Mesenchymal stem cell (in vitro differentiated cells and primary cell): ENCODE results near the gene CDK11A.

Experiments used
- DNase-seq: peaks from one replicate; pipeline ENCODE4 v3.0.0-alpha.2; 2013
- H2AFZ ChIP-seq: one replicate; pipeline ENCODE4 v1.6.1; 2013; ENCODE audit warnings: low read depth, mild to moderate bottlenecking, control low read depth, inconsistent platforms, low read length, moderate library complexity
- H2AK5ac ChIP-seq: 2 replicates; pipeline ENCODE4 v1.6.1; 2013; ENCODE audit warnings: low read length, moderate library complexity, mild to moderate bottlenecking, inconsistent platforms; ENCODE audit not compliant: severe bottlenecking
- H2BK120ac ChIP-seq: one replicate; pipeline ENCODE4 v1.6.1; 2013; ENCODE audit warnings: low read depth, mild to moderate bottlenecking, inconsistent platforms, low read length, moderate library complexity
- H2BK12ac ChIP-seq, 2 experiments: one replicate each; pipeline ENCODE4 v1.6.1; 2013; ENCODE audit warnings: inconsistent platforms in 2 of 2, low read length in 2 of 2, mild to moderate bottlenecking in 2 of 2, moderate library complexity in 2 of 2, control low read depth in 1 of 2
- H2BK15ac ChIP-seq: one replicate; pipeline ENCODE4 v1.6.1; 2013; ENCODE audit warnings: mild to moderate bottlenecking, low read depth, inconsistent platforms; ENCODE audit not compliant: poor library complexity, severe bottlenecking
- H2BK5ac ChIP-seq: 2 replicates; pipeline ENCODE4 v1.6.1; 2013; ENCODE audit warnings: low read depth, mild to moderate bottlenecking, low read length, control low read depth, inconsistent platforms; ENCODE audit not compliant: poor library complexity, severe bottlenecking
- H3K14ac ChIP-seq, 2 experiments: one replicate each; pipeline ENCODE4 v1.6.1; 2013; ENCODE audit warnings: inconsistent platforms in 2 of 2, low read length in 2 of 2, control low read depth in 1 of 2, mild to moderate bottlenecking in 1 of 2, moderate library complexity in 1 of 2
- H3K18ac ChIP-seq, 2 experiments: one replicate each; pipeline ENCODE4 v1.6.1; 2013; ENCODE audit warnings: inconsistent platforms in 2 of 2, low read length in 2 of 2, control low read depth in 1 of 2, low read depth in 1 of 2, mild to moderate bottlenecking in 1 of 2
- H3K23ac ChIP-seq, 2 experiments: one replicate each; pipeline ENCODE4 v1.6.1; 2013; ENCODE audit warnings: inconsistent platforms in 2 of 2, low read length in 2 of 2, mild to moderate bottlenecking in 2 of 2, moderate library complexity in 2 of 2, control low read depth in 1 of 2
- H3K27ac ChIP-seq: 2 replicates; pipeline ENCODE4 v1.5.1; 2013; ENCODE audit warnings: mild to moderate bottlenecking, moderate library complexity, low read length, control low read depth, inconsistent platforms; ENCODE audit not compliant: poor library complexity, severe bottlenecking
- H3K27me3 ChIP-seq, 2 experiments: 2 replicates each; pipeline versions ENCODE4 v1.6.1 to v1.7.0; 2013; ENCODE audit warnings: low read length in 2 of 2, mild to moderate bottlenecking in 2 of 2, moderate library complexity in 2 of 2, control low read depth in 1 of 2, inconsistent platforms in 1 of 2; ENCODE audit not compliant: control insufficient read depth in 1 of 2, insufficient read depth in 1 of 2
- H3K36me3 ChIP-seq, 2 experiments: 2 replicates each; pipeline versions ENCODE4 v1.6.1 to v1.7.0; 2013; ENCODE audit warnings: low read length in 2 of 2, control low read depth in 1 of 2, inconsistent platforms in 1 of 2, low read depth in 1 of 2, mild to moderate bottlenecking in 1 of 2; ENCODE audit not compliant: insufficient read depth in 2 of 2, control insufficient read depth in 1 of 2
- H3K4ac ChIP-seq, 2 experiments: one replicate each; pipeline ENCODE4 v1.6.1; 2013; ENCODE audit warnings: inconsistent platforms in 2 of 2, low read length in 2 of 2, mild to moderate bottlenecking in 2 of 2, moderate library complexity in 2 of 2, control low read depth in 1 of 2, low read depth in 1 of 2
- H3K4me1 ChIP-seq: 2 replicates; pipeline ENCODE4 v1.6.1; 2013; ENCODE audit warnings: low read depth, low read length, control low read depth; ENCODE audit not compliant: control insufficient read depth, insufficient read depth
- H3K4me2 ChIP-seq: 2 replicates; pipeline ENCODE4 v1.6.1; 2013; ENCODE audit warnings: low read length, mild to moderate bottlenecking, inconsistent platforms; ENCODE audit not compliant: poor library complexity, severe bottlenecking
- H3K4me3 ChIP-seq, 2 experiments: 2 replicates each; pipeline versions ENCODE4 v1.5.1 to v1.7.0; 2013; ENCODE audit warnings: low read length in 2 of 2, mild to moderate bottlenecking in 2 of 2, control low read depth in 1 of 2, low read depth in 1 of 2; ENCODE audit not compliant: insufficient read depth in 1 of 2
- H3K79me1 ChIP-seq: replicated peaks from 2 replicates; pipeline ENCODE4 v1.6.1; 2013; ENCODE audit warnings: mild to moderate bottlenecking, control low read depth, low read length, inconsistent platforms; ENCODE audit not compliant: poor library complexity, severe bottlenecking
- H3K9ac ChIP-seq: 2 replicates; pipeline ENCODE4 v1.7.0; 2013; ENCODE audit warnings: mild to moderate bottlenecking, low read length, moderate library complexity
- H3K9me3 ChIP-seq: 2 replicates; pipeline ENCODE4 v1.7.0; 2013; ENCODE audit warnings: mild to moderate bottlenecking, low read length; ENCODE audit not compliant: control insufficient read depth
- H4K8ac ChIP-seq: one replicate; pipeline ENCODE4 v1.6.1; 2013; ENCODE audit warnings: inconsistent platforms, mild to moderate bottlenecking, low read length, moderate library complexity
- H4K91ac ChIP-seq: one replicate; pipeline ENCODE4 v1.6.1; 2013; ENCODE audit warnings: mild to moderate bottlenecking, low read length, inconsistent platforms
- WGBS: methylation state at CpG from one replicate; pipeline ENCODE4 v1.1.7; 2013; ENCODE audit warnings: mixed read lengths; 5-methylcytosine and 5-hydroxymethylcytosine counted together

The CDK11A gene

GRCh38 chr1:1671365-1672119 is 52.6 kb downstream of the CDK11A start:
- Histone ChIP-seq H2BK5ac (no peak overlapping the region), H2BK120ac (no peak overlapping the region), H4K8ac (no peak overlapping the region)

GRCh38 chr1:1670866-1671265 is 53.3 kb downstream of the CDK11A start:
- H3K18ac ChIP-seq: no peak overlapping the region
- H2AFZ ChIP-seq: no peak overlapping the region
- H3K36me3 ChIP-seq: peaks cover 54 to 58% of the 10 kb centered on the region in 2 experiments
- no peak overlapping the region for H3K4ac ChIP-seq
- H3K79me1 ChIP-seq: peaks cover 15% of the 10 kb centered on the region
- no peaks in the 10 kb centered on the region for H3K4me1 ChIP-seq
- H3K23ac ChIP-seq: no peak overlapping the region
- H3K4me3 ChIP-seq: no peak overlapping the region
- H2BK120ac ChIP-seq: no peak overlapping the region
- H3K9ac ChIP-seq: no peak overlapping the region
- no peak overlapping the region for H2AK5ac ChIP-seq
- no peak overlapping the region for H2BK5ac ChIP-seq
- WGBS: 97% methylated on average over 24 of the region's 24 CpGs
- H2BK15ac ChIP-seq: no peak overlapping the region
- H3K27me3 ChIP-seq: no peaks in the 10 kb centered on the region
- DNase-seq: no peak
- H3K4me2 ChIP-seq: no peak overlapping the region
- no peak overlapping the region for H3K27ac ChIP-seq
- H3K9me3 ChIP-seq: no peaks in the 10 kb centered on the region
- H4K8ac ChIP-seq: no peak overlapping the region
- no peak overlapping the region for H4K91ac ChIP-seq
- no peak overlapping the region for H2BK12ac ChIP-seq
- H3K14ac ChIP-seq: no peak overlapping the region

More at GRCh38 chr1:1671365-1672119, 52.6 kb downstream of the CDK11A start:
- no peak overlapping the region for H4K91ac ChIP-seq
- WGBS: 92% methylated on average over 27 of the region's 27 CpGs
- peaks cover 48 to 51% of the 10 kb centered on the region in 2 experiments for H3K36me3 ChIP-seq
- H3K9me3 ChIP-seq: no peaks in the 10 kb centered on the region
- H2AFZ ChIP-seq: no peak overlapping the region
- H3K4me2 ChIP-seq: no peak overlapping the region
- H3K4ac ChIP-seq: no peak overlapping the region
- H3K18ac ChIP-seq: no peak overlapping the region
- H3K27ac ChIP-seq: no peak overlapping the region
- no peak overlapping the region for H3K23ac ChIP-seq
- no peaks in the 10 kb centered on the region for H3K27me3 ChIP-seq
- H2BK12ac ChIP-seq: no peak overlapping the region
- H3K14ac ChIP-seq: no peak overlapping the region
- H2AK5ac ChIP-seq: no peak overlapping the region
- H3K9ac ChIP-seq: no peak overlapping the region
- H3K4me1 ChIP-seq: no peaks in the 10 kb centered on the region
- no peak for DNase-seq
- no peak overlapping the region for H3K4me3 ChIP-seq
- peaks cover 15% of the 10 kb centered on the region for H3K79me1 ChIP-seq
- H2BK15ac ChIP-seq: no peak overlapping the region

DNA sequence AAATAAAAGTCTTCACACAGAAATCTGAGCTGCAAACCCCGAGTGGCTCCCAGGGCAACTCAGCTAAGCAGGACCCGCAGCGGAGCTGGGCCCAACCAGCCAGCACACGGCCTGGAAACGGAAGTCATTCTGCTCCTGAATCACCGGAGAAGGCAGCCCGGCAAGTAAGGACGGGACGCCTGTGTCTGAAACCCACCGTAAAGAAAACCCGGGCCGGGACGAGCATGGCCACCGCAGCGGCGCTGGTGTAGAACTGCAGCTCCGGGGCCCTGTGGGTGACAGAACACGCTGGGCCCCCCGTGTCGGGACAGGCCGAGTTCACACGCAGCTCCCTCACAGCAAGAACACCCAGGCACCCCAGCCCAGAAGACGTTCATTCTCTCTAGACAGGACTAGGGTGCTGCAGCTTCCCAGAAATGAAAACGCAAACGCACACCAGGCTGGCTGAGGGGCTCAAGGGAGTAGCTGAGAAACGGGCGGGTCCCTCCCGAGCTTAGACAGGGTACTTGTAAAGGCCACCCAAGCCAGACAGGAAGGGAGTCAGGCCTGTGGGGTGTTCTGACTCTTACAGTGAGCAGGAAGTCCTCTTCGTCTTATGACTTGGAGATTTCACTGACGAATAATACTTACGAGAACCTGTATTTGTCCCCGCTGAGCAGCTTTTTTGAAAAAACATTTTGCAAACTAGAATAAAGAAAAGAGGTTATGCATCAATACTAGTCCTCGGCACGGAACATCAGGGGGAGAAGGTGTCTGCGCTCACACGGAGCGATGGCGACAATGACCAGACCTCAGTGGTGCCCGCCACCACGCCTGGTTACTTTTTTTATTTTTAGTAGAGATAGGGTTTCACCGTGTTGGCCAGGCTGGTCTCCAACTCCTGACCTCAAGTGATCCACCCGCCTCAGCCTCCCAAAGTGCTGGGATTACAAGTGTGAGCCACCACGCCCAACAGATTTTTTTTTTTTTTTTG is 54.4 kb downstream of the CDK11A start:
- H3K18ac ChIP-seq: no peak overlapping the region
- H2AFZ ChIP-seq: no peak overlapping the region
- H3K27me3 ChIP-seq: no peaks in the 10 kb centered on the region
- no peak overlapping the region for H3K14ac ChIP-seq
- no peak overlapping the region for H2BK120ac ChIP-seq
- H3K36me3 ChIP-seq: peaks cover 64 to 65% of the 10 kb centered on the region in 2 experiments
- H3K9me3 ChIP-seq: no peaks in the 10 kb centered on the region
- H3K4me1 ChIP-seq: no peaks in the 10 kb centered on the region
- no peak overlapping the region for H3K4me2 ChIP-seq
- H2BK12ac ChIP-seq: no peak overlapping the region
- no peak overlapping the region for H3K4me3 ChIP-seq
- no peak overlapping the region for H4K8ac ChIP-seq
- H2AK5ac ChIP-seq: no peak overlapping the region
- H3K23ac ChIP-seq: no peak overlapping the region
- peaks cover 20% of the 10 kb centered on the region for H3K79me1 ChIP-seq
- 96% methylated on average over 38 of the region's 43 CpGs for WGBS
- no peak overlapping the region for H3K4ac ChIP-seq
- no peak overlapping the region for H3K27ac ChIP-seq
- H4K91ac ChIP-seq: peak overlapping the region; percentile 4
- DNase-seq: no peak
- no peak overlapping the region for H2BK15ac ChIP-seq
- no peak overlapping the region for H3K9ac ChIP-seq
- no peak overlapping the region for H2BK5ac ChIP-seq

GRCh38 chr1:1666526-1666925 is 57.6 kb downstream of the CDK11A start:
- Histone ChIP-seq H3K36me3 (peaks cover 53 to 62% of the 10 kb centered on the region in 2 experiments), H4K91ac (no peak overlapping the region), H2BK12ac (no peak overlapping the region), H2AFZ (no peak overlapping the region), H2AK5ac (no peak overlapping the region), H3K79me1 (peaks cover 9% of the 10 kb centered on the region), H2BK15ac (no peak overlapping the region), H3K9me3 (no peaks in the 10 kb centered on the region), H3K4me3 (no peak overlapping the region), H4K8ac (no peak overlapping the region), H3K18ac (no peak overlapping the region), H2BK5ac (no peak overlapping the region), H3K4me2 (no peak overlapping the region), H3K27ac (no peak overlapping the region), H2BK120ac (no peak overlapping the region), H3K27me3 (no peaks in the 10 kb centered on the region), H3K14ac (no peak overlapping the region), H3K9ac (no peak overlapping the region), H3K4me1 (no peaks in the 10 kb centered on the region), H3K4ac (no peak overlapping the region), H3K23ac (no peak overlapping the region)
- 95% methylated on average over 15 of the region's 15 CpGs for WGBS
- DNase-seq: no peak
